ENCODE results near the gene SH3RF1.

Gene SH3RF1

GRCh38 chr4:169207436-169208089 is 63.2 kb downstream of the SH3RF1 start:
- H4K20me1 ChIP-seq (ENCODE audit: control insufficient read depth, insufficient read depth, low read depth, low read length) = no peaks in the 10 kb centered on the region
- no peak for TF ChIP-seq EZH2phosphoT487 (IDR thresholded peaks at IDR 0.05; ENCODE audit: borderline replicate concordance, low read length)
- TF ChIP-seq, protein P1, sequence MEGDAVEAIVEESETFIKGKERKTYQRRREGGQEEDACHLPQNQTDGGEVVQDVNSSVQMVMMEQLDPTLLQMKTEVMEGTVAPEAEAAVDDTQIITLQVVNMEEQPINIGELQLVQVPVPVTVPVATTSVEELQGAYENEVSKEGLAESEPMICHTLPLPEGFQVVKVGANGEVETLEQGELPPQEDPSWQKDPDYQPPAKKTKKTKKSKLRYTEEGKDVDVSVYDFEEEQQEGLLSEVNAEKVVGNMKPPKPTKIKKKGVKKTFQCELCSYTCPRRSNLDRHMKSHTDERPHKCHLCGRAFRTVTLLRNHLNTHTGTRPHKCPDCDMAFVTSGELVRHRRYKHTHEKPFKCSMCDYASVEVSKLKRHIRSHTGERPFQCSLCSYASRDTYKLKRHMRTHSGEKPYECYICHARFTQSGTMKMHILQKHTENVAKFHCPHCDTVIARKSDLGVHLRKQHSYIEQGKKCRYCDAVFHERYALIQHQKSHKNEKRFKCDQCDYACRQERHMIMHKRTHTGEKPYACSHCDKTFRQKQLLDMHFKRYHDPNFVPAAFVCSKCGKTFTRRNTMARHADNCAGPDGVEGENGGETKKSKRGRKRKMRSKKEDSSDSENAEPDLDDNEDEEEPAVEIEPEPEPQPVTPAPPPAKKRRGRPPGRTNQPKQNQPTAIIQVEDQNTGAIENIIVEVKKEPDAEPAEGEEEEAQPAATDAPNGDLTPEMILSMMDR (IDR thresholded peaks at IDR 0.05; ENCODE audit: low read depth, low read length, poor library complexity, severe bottlenecking) = no peak
- H3K4me3 ChIP-seq (ENCODE audit: low read length) = no peak overlapping the region
- H3K4me1 ChIP-seq (ENCODE audit: control insufficient read depth, low read length) = peaks cover 27% of the 10 kb centered on the region
- no peaks in the 10 kb centered on the region for H3K9me3 ChIP-seq (ENCODE audit: control insufficient read depth, insufficient read depth, low read length)
- H3K27me3 ChIP-seq (ENCODE audit: control insufficient read depth, low read length) = no peaks in the 10 kb centered on the region
- H3K9me2 ChIP-seq (replicated peaks; ENCODE audit: control insufficient read depth, low read length) = no peaks in the 10 kb centered on the region
- H3F3A ChIP-seq (ENCODE audit: control insufficient read depth, insufficient read depth) = peaks cover 8% of the 10 kb centered on the region
- H3K4me2 ChIP-seq (ENCODE audit: low read length) = no peak overlapping the region
- no peaks in the 10 kb centered on the region for H3K36me3 ChIP-seq (ENCODE audit: control insufficient read depth, low read length)
- H3K79me2 ChIP-seq (ENCODE audit: control insufficient read depth, low read length) = no peaks in the 10 kb centered on the region
- H3K27ac ChIP-seq (ENCODE audit: low read depth, low read length) = no peak overlapping the region

GRCh38 chr4:169205744-169206080 is 65.0 kb downstream of the SH3RF1 start:
- TF ChIP-seq, protein P1 (IDR thresholded peaks at IDR 0.05; ENCODE audit: low read depth, low read length, poor library complexity, severe bottlenecking) = no peak
- no peak for TF ChIP-seq EZH2phosphoT487 (IDR thresholded peaks at IDR 0.05; ENCODE audit: borderline replicate concordance, low read length)
- H3K9me3 ChIP-seq (ENCODE audit: control insufficient read depth, insufficient read depth, low read length) = no peaks in the 10 kb centered on the region
- H3K9me2 ChIP-seq (replicated peaks; ENCODE audit: control insufficient read depth, low read length) = no peaks in the 10 kb centered on the region
- no peaks in the 10 kb centered on the region for H4K20me1 ChIP-seq (ENCODE audit: control insufficient read depth, insufficient read depth, low read depth, low read length)
- peaks cover 11% of the 10 kb centered on the region for H3K4me1 ChIP-seq (ENCODE audit: control insufficient read depth, low read length)
- peaks cover 3% of the 10 kb centered on the region; the same call in 1 of the 2 replicates for H3F3A ChIP-seq (ENCODE audit: control insufficient read depth, insufficient read depth)
- no peaks in the 10 kb centered on the region for H3K36me3 ChIP-seq (ENCODE audit: control insufficient read depth, low read length)
- H3K4me3 ChIP-seq (ENCODE audit: low read length) = no peak overlapping the region
- H3K79me2 ChIP-seq (ENCODE audit: control insufficient read depth, low read length) = no peaks in the 10 kb centered on the region
- H3K27me3 ChIP-seq (ENCODE audit: control insufficient read depth, low read length) = no peaks in the 10 kb centered on the region
- H3K27ac ChIP-seq (ENCODE audit: low read depth, low read length) = no peak overlapping the region
- no peak overlapping the region for H3K4me2 ChIP-seq (ENCODE audit: low read length)

DNA sequence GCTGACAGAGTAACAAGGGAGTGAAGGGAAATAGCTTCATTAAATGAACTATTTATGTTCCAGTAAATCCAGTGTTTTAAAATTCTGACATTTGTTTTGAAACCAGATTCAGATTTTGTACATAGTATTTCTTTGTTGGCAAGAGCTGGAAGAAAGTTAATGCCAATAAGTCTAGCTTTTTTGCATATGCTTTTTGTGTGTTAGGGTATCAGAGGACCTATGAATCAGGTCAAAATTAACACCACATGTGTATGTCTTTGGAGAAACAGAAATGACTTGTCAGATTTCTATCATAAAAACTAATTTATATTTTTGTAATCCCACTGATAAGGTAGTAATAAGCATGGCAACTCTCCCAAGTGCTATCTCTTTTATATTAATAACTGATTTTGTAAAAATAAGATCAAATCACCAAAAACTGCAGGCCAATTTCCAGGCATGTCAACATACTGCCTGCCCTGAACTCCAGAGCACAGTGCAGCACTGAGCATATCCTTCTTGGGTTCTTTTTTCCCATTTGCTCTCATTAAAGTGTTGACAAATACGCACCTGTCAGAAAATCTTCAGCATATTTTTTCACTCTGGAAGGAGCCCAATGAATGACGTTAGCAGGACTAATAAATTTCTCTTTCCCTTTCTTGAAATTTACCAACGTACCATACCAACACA is 65.5 kb downstream of the SH3RF1 start:
- H3F3A ChIP-seq (ENCODE audit: control insufficient read depth, insufficient read depth) = no peaks in the 10 kb centered on the region; the same call in 1 of the 2 replicates

More for the DNA sequence above, 65.5 kb downstream of the SH3RF1 start:
- H3K9me3 ChIP-seq (ENCODE audit: control insufficient read depth, insufficient read depth, low read length) = no peaks in the 10 kb centered on the region
- H3K4me2 ChIP-seq (ENCODE audit: low read length) = no peak overlapping the region
- no peaks in the 10 kb centered on the region for H3K79me2 ChIP-seq (ENCODE audit: control insufficient read depth, low read length)
- no peaks in the 10 kb centered on the region for H4K20me1 ChIP-seq (ENCODE audit: control insufficient read depth, insufficient read depth, low read depth, low read length)
- no peak for TF ChIP-seq EZH2phosphoT487 (IDR thresholded peaks at IDR 0.05; ENCODE audit: borderline replicate concordance, low read length)
- TF ChIP-seq, protein P1 (IDR thresholded peaks at IDR 0.05; ENCODE audit: low read depth, low read length, poor library complexity, severe bottlenecking) = no peak
- no peaks in the 10 kb centered on the region for H3K36me3 ChIP-seq (ENCODE audit: control insufficient read depth, low read length)
- peaks cover 6% of the 10 kb centered on the region for H3K4me1 ChIP-seq (ENCODE audit: control insufficient read depth, low read length)
- no peaks in the 10 kb centered on the region for H3K27me3 ChIP-seq (ENCODE audit: control insufficient read depth, low read length)
- no peak overlapping the region for H3K27ac ChIP-seq (ENCODE audit: low read depth, low read length)
- no peaks in the 10 kb centered on the region for H3K9me2 ChIP-seq (replicated peaks; ENCODE audit: control insufficient read depth, low read length)
- H3K4me3 ChIP-seq (ENCODE audit: low read length) = no peak overlapping the region

Measured in DOHH2 (cell line).